GM12801 (cell line): ENCODE measurements around the gene FERMT2.

Experiments
- CTCF ChIP-seq: IDR thresholded peaks from one replicate; pipeline ENCODE4 v1.5.1; 2011; ENCODE audit warnings: control low read depth; ENCODE audit not compliant: insufficient read length; ENCODE audit errors: extremely low read depth

The FERMT2 gene

GRCh38 chr14:52836063-52836462, 114.8 kb downstream of the FERMT2 start:
- TF ChIP-seq CTCF: no peak

GRCh38 chr14:52835122-52835903, 115.5 kb downstream of the FERMT2 start:
- no peak for TF ChIP-seq CTCF

GRCh38 chr14:52834440-52834842, 116.4 kb downstream of the FERMT2 start:
- no peak for TF ChIP-seq CTCF

GRCh38 chr14:52833891-52834290, 117.0 kb downstream of the FERMT2 start:
- TF ChIP-seq CTCF: no peak

- TF ChIP-seq CTCF: no peak
Observed at GRCh38 chr14:52829527-52830185, 121.2 kb downstream of the FERMT2 start.

- TF ChIP-seq CTCF: no peak
Observed at GRCh38 chr14:52827426-52827825, 123.4 kb downstream of the FERMT2 start.

GRCh38 chr14:52825085-52825484, 125.8 kb downstream of the FERMT2 start:
- no peak for TF ChIP-seq CTCF
